ENCODE results near the gene CYP4F22. TPM values are rescaled to one million over a fixed set of nuclear protein-coding genes. Genes with fewer than 3 reads are reported as not detected.
A peak's percentile ranks its signal among the peaks of the same experiment; 100 is the strongest.

The CYP4F22 gene
- total RNA-seq, 2 donors from 2014 or later, result not detected

DNA sequence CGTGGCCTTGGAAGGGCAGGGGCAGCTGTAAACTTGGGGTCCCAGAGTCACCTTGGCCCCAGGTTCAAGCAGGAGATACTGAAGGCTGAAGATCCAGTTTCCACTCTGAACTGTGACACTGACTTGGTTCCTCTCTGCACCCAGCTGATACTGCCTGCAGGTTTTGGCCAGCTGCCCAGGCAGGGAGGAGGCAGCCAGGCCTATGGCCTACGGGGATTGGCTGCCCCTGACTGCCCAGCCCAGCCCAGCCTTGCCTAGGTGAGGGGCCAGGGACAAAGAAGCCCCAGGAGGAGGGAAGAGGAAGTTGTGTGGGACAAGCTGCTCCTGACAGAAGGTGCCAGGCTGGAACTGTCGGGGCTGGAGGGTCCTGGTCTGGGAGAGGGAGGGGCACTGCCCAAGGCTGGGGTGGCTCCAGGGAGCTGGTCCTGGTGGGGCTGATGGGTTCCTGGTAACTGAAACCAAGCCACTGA is 55.0 kb downstream of the CYP4F22 start:
- H3K27me3 Mint-ChIP-seq (ENCODE audit: insufficient read depth), result peaks cover 2% of the 10 kb centered on the region
- H3K4me3 Mint-ChIP-seq, result no peak overlapping the region
- Histone ChIP-seq H3K4me3 (ENCODE audit: low read length) (no peak overlapping the region), H3K27ac (ENCODE audit: low read depth, low read length) (no peak overlapping the region), H3K9me3 (ENCODE audit: control insufficient read depth, low read length) (peaks cover 22% of the 10 kb centered on the region), H3K4me1 (ENCODE audit: control insufficient read depth, insufficient read depth, low read length) (no peaks in the 10 kb centered on the region), H3K9ac (ENCODE audit: extremely low read depth, low read length, poor library complexity, severe bottlenecking) (no peak overlapping the region), H3K36me3 (ENCODE audit: control insufficient read depth, insufficient read depth, low read length) (no peaks in the 10 kb centered on the region), H3K27me3 (ENCODE audit: control insufficient read depth, insufficient read depth, low read length, poor library complexity, severe bottlenecking) (no peaks in the 10 kb centered on the region)
- TF ChIP-seq, protein P1, sequence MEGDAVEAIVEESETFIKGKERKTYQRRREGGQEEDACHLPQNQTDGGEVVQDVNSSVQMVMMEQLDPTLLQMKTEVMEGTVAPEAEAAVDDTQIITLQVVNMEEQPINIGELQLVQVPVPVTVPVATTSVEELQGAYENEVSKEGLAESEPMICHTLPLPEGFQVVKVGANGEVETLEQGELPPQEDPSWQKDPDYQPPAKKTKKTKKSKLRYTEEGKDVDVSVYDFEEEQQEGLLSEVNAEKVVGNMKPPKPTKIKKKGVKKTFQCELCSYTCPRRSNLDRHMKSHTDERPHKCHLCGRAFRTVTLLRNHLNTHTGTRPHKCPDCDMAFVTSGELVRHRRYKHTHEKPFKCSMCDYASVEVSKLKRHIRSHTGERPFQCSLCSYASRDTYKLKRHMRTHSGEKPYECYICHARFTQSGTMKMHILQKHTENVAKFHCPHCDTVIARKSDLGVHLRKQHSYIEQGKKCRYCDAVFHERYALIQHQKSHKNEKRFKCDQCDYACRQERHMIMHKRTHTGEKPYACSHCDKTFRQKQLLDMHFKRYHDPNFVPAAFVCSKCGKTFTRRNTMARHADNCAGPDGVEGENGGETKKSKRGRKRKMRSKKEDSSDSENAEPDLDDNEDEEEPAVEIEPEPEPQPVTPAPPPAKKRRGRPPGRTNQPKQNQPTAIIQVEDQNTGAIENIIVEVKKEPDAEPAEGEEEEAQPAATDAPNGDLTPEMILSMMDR (conservative IDR thresholded peaks at IDR 0.05), result no peak
- peak; percentile 56 for DNase-seq
- no peak overlapping the region for H3K27ac Mint-ChIP-seq
- 56 to 71% methylated on average over 2 to 3 of the region's 3 CpGs for WGBS, 2 experiments (ENCODE audit: insufficient coverage in 1 of 2, insufficient read length in 1 of 2)
- H3K9me3 Mint-ChIP-seq, result peaks cover 77% of the 10 kb centered on the region
- H3K36me3 Mint-ChIP-seq (ENCODE audit: low read depth), result peaks cover 2% of the 10 kb centered on the region
- H3K4me1 Mint-ChIP-seq, result no peaks in the 10 kb centered on the region

DNA sequence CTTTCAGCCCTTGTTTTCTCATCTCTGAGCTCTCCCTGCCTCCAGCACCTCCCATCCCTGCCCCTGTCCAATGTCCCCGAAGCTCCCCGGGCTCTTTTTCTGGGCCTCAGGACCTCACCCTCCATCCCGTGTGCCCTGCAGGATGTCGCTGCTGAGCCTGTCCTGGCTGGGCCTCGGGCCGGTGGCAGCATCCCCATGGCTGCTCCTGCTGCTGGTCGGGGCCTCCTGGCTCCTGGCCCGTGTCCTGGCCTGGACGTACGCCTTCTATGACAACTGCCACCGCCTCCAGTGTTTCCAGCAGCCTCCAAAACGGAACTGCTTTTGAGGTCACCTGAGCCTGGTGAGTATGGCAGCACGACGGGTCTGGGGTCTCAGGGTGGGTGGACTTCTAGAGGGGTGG is 55.6 kb downstream of the CYP4F22 start:
- TF ChIP-seq, protein P1 (conservative IDR thresholded peaks at IDR 0.05), result no peak
- H3K27me3 ChIP-seq (ENCODE audit: control insufficient read depth, insufficient read depth, low read length, poor library complexity, severe bottlenecking), result no peaks in the 10 kb centered on the region
- H3K9me3 ChIP-seq (ENCODE audit: control insufficient read depth, low read length), result peaks cover 28% of the 10 kb centered on the region
- Mint-ChIP-seq H3K4me3 (no peak overlapping the region), H3K9me3 (peaks cover 82% of the 10 kb centered on the region), H3K27ac (no peak overlapping the region), H3K4me1 (no peaks in the 10 kb centered on the region), H3K36me3 (ENCODE audit: low read depth) (peaks cover 2% of the 10 kb centered on the region), H3K27me3 (ENCODE audit: insufficient read depth) (peaks cover 2% of the 10 kb centered on the region)
- H3K4me1 ChIP-seq (ENCODE audit: control insufficient read depth, insufficient read depth, low read length), result no peaks in the 10 kb centered on the region
- H3K9ac ChIP-seq (ENCODE audit: extremely low read depth, low read length, poor library complexity, severe bottlenecking), result no peak overlapping the region
- H3K27ac ChIP-seq (ENCODE audit: low read depth, low read length), result no peak overlapping the region
- no peaks in the 10 kb centered on the region for H3K36me3 ChIP-seq (ENCODE audit: control insufficient read depth, insufficient read depth, low read length)
- H3K4me3 ChIP-seq (ENCODE audit: low read length), result no peak overlapping the region
- DNase-seq, result no peak
- WGBS, 2 experiments (ENCODE audit: insufficient coverage in 1 of 2, insufficient read length in 1 of 2), result 66 to 71% methylated on average over 10 to 14 of the region's 14 CpGs

DNA sequence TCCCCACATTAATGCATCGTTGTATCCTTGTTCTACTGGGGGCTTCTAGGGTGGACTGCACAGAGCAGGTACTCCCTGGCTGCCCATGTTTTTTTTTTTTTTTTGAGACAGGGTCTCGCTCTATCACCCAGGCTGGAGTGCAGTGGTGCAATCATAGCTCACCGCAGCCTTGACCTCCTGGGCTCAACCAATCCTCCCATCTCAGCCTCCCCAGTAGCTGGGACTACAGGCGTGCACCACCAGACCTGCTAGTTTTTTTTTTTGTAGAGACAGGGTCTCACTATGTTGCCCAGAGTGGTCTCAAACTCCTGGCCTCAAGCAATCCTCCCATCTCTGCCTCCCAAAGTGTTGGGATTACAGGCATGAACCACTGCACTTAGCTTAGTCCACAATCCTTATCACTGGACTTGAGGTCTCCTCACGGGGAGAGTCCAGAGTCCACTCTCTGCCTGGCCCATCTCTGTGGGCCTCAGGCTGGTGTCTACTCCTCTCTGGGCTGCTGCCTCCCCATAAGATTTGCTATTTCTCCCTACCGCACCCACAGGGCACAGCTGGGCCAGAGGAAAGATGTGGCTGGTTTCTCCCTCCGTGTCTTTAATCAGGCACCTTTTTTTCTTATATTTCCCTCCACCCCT is 56.3 kb downstream of the CYP4F22 start:
- Mint-ChIP-seq H3K27ac (no peak overlapping the region), H3K4me1 (no peaks in the 10 kb centered on the region), H3K9me3 (peaks cover 90% of the 10 kb centered on the region), H3K36me3 (ENCODE audit: low read depth) (peaks cover 2% of the 10 kb centered on the region), H3K4me3 (no peak overlapping the region), H3K27me3 (ENCODE audit: insufficient read depth) (peaks cover 2% of the 10 kb centered on the region)
- Histone ChIP-seq H3K4me1 (ENCODE audit: control insufficient read depth, insufficient read depth, low read length) (no peaks in the 10 kb centered on the region), H3K4me3 (ENCODE audit: low read length) (no peak overlapping the region), H3K9me3 (ENCODE audit: control insufficient read depth, low read length) (peaks cover 35% of the 10 kb centered on the region), H3K36me3 (ENCODE audit: control insufficient read depth, insufficient read depth, low read length) (no peaks in the 10 kb centered on the region), H3K27me3 (ENCODE audit: control insufficient read depth, insufficient read depth, low read length, poor library complexity, severe bottlenecking) (no peaks in the 10 kb centered on the region), H3K9ac (ENCODE audit: extremely low read depth, low read length, poor library complexity, severe bottlenecking) (no peak overlapping the region), H3K27ac (ENCODE audit: low read depth, low read length) (no peak overlapping the region)
- TF ChIP-seq, protein P1 (conservative IDR thresholded peaks at IDR 0.05), result no peak
- no peak for DNase-seq
- 61 to 80% methylated on average over 4 to 7 of the region's 7 CpGs for WGBS, 2 experiments (ENCODE audit: insufficient coverage in 1 of 2, insufficient read length in 1 of 2)
